ENCODE data around the gene NME1. TPM values are rescaled to one million over a fixed set of nuclear protein-coding genes. Genes with fewer than 3 reads are reported as not detected.

NME1 gene
- total RNA-seq, 1 donor from 2014 or later: 153 TPM

- intact Hi-C loops (cut with micrococcal nuclease): no loop called here
These were observed 35.0 kb downstream of the NME1 start for GRCh38 chr17:51188271-51188833.

GRCh38 chr17:51189162-51189561 lies 35.8 kb downstream of the NME1 start:
- intact Hi-C loops (cut with micrococcal nuclease): no loop called here

- intact Hi-C loops (cut with micrococcal nuclease): loop anchor here (5.0 kb wide), 1 partner anchor 48 kb away; no protein-coding TSS in a partner anchor
These were observed 36.3 kb downstream of the NME1 start for GRCh38 chr17:51189628-51190027.

- intact Hi-C loops (cut with micrococcal nuclease): loop anchor here (5.0 kb wide), 1 partner anchor 45 kb away; no protein-coding TSS in a partner anchor
These were observed 38.5 kb downstream of the NME1 start for GRCh38 chr17:51191895-51192294.

GRCh38 chr17:51197754-51198153 lies 44.4 kb downstream of the NME1 start:
- intact Hi-C loops (cut with micrococcal nuclease): no loop called here

GRCh38 chr17:51200295-51200694 lies 46.9 kb downstream of the NME1 start:
- intact Hi-C loops (cut with micrococcal nuclease): no loop called here

- intact Hi-C loops (cut with micrococcal nuclease): no loop called here
These were observed 47.5 kb downstream of the NME1 start for GRCh38 chr17:51200846-51201245.

GRCh38 chr17:51203838-51204237 lies 50.5 kb downstream of the NME1 start:
- intact Hi-C loops (cut with micrococcal nuclease): no loop called here

Other genes with a start within 250 kb of the NME1 start
- 54.6 and 56.8 TPM in 2 replicates for gene SPAG9, start 32.7 kb upstream of the NME1 start, total RNA-seq
- gene NME2, start 12.9 kb downstream of the NME1 start, total RNA-seq: 387 and 403 TPM in 2 replicates
- 12.0 and 13.7 TPM in 2 replicates for gene MBTD1, start 106.5 kb downstream of the NME1 start, total RNA-seq
- gene UTP18, start 107.0 kb downstream of the NME1 start, total RNA-seq: 52.6 and 52.9 TPM in 2 replicates

Data from T-helper 1 cell treated with Interleukin-12 subunit alpha and Interleukin-12 subunit beta and Interleukin-4 antibody, amounts not matched to agents 30 ng/mL and 1 ng/mL, for 36 hours (primary cell).